ENCODE results near the gene CHRNB4. TPM values are rescaled to one million over a fixed set of nuclear protein-coding genes. Genes with fewer than 3 reads are reported as not detected.

Gene CHRNB4
- total RNA-seq, 1 experiment from 2014 or later: 1.3 TPM

DNA sequence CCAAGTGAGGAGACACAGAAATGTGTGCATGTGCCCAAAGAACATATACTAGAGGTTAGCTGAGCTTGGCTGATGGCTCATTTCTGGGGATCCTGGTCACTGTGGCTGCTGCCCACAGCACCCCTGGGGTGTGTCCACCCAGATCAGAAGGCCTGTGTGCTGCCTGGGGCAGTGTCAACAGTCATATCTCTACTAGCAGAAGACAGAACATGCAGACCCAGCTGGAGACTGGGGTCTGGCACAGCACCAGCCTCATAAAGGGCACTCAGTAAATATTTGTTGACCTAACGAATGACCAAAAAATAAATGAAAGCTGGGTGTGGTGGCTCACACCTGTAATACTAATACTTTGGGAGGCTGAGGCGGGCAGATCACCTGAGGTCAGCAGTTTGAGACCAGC lies 36.6 kb downstream of the CHRNB4 start:
- CTCF ChIA-PET: no interaction called here
- POLR2A ChIA-PET: no interaction called here
- Mint-ChIP-seq H3K4me1 (ENCODE audit: low read depth, unreplicated experiment) (no peaks in the 10 kb centered on the region), H3K27me3 (ENCODE audit: insufficient read depth, unreplicated experiment) (peaks cover 2% of the 10 kb centered on the region), H3K27ac (ENCODE audit: unreplicated experiment) (no peak overlapping the region), H3K4me3 (ENCODE audit: unreplicated experiment) (no peak overlapping the region), H3K36me3 (ENCODE audit: insufficient read depth, unreplicated experiment) (no peaks in the 10 kb centered on the region), H3K9me3 (ENCODE audit: unreplicated experiment) (no peaks in the 10 kb centered on the region)
- Histone ChIP-seq H3K9me3 (no peaks in the 10 kb centered on the region), H3K36me3 (ENCODE audit: control insufficient read depth, insufficient read depth, low read length) (no peaks in the 10 kb centered on the region), H3K27me3 (replicated peaks; ENCODE audit: control insufficient read depth, insufficient read depth, low read length) (no peaks in the 10 kb centered on the region), H3K4me3 (ENCODE audit: low read depth, low read length) (no peak overlapping the region), H3K4me1 (no peaks in the 10 kb centered on the region)
- intact Hi-C loops (cut with micrococcal nuclease; ENCODE audit: unreplicated experiment): no loop called here
- no peak for DNase-seq
- TF ChIP-seq, protein P1, sequence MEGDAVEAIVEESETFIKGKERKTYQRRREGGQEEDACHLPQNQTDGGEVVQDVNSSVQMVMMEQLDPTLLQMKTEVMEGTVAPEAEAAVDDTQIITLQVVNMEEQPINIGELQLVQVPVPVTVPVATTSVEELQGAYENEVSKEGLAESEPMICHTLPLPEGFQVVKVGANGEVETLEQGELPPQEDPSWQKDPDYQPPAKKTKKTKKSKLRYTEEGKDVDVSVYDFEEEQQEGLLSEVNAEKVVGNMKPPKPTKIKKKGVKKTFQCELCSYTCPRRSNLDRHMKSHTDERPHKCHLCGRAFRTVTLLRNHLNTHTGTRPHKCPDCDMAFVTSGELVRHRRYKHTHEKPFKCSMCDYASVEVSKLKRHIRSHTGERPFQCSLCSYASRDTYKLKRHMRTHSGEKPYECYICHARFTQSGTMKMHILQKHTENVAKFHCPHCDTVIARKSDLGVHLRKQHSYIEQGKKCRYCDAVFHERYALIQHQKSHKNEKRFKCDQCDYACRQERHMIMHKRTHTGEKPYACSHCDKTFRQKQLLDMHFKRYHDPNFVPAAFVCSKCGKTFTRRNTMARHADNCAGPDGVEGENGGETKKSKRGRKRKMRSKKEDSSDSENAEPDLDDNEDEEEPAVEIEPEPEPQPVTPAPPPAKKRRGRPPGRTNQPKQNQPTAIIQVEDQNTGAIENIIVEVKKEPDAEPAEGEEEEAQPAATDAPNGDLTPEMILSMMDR (IDR thresholded peaks at IDR 0.05; ENCODE audit: insufficient read depth in 1 of 2, low read depth in 1 of 2, low read length in 1 of 2, severe bottlenecking in 1 of 2, unreplicated experiment in 1 of 2): no peak
- no TSS peak for BruUV-seq (replicated peaks)

- Histone ChIP-seq H3K27me3 (replicated peaks; ENCODE audit: control insufficient read depth, insufficient read depth, low read length) (no peaks in the 10 kb centered on the region), H3K9me3 (no peaks in the 10 kb centered on the region), H3K4me1 (no peaks in the 10 kb centered on the region), H3K4me3 (ENCODE audit: low read depth, low read length) (no peak overlapping the region), H3K36me3 (ENCODE audit: control insufficient read depth, insufficient read depth, low read length) (no peaks in the 10 kb centered on the region)
- H3K27me3 Mint-ChIP-seq (ENCODE audit: insufficient read depth, unreplicated experiment): no peaks in the 10 kb centered on the region
- no peaks in the 10 kb centered on the region for H3K9me3 Mint-ChIP-seq (ENCODE audit: unreplicated experiment)
- ChIA-PET CTCF (no interaction called here), POLR2A (no interaction called here)
- BruUV-seq (replicated peaks): no TSS peak
- H3K4me3 Mint-ChIP-seq (ENCODE audit: unreplicated experiment): no peak overlapping the region
- H3K4me1 Mint-ChIP-seq (ENCODE audit: low read depth, unreplicated experiment): no peaks in the 10 kb centered on the region
- DNase-seq: no peak
- H3K36me3 Mint-ChIP-seq (ENCODE audit: insufficient read depth, unreplicated experiment): no peaks in the 10 kb centered on the region
- no peak overlapping the region for H3K27ac Mint-ChIP-seq (ENCODE audit: unreplicated experiment)
- intact Hi-C loops (cut with micrococcal nuclease; ENCODE audit: unreplicated experiment): no loop called here
- TF ChIP-seq, protein P1 (IDR thresholded peaks at IDR 0.05; ENCODE audit: insufficient read depth in 1 of 2, low read depth in 1 of 2, low read length in 1 of 2, severe bottlenecking in 1 of 2, unreplicated experiment in 1 of 2): no peak
Measured at GRCh38 chr15:78603467-78603866, 37.5 kb downstream of the CHRNB4 start.

DNA sequence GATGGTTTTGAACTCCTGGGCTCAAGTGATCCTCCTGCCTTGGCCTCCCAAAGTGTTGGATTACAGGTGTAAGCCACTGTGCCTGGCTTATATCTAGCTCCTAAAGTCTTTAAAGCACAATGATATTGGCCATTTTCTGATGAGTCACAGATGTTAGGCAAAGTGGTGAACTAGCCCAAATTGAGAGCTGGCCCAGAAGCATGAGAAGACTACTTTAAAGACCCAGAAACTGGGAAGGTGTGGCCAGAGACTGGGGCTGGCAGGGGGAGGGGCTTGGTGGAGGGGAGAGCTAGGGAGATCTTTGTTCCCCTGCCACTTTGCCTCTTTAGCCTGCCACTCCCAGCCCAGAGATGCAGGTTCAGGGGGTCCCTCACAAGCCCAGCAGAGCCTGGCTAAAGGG lies 41.8 kb downstream of the CHRNB4 start:
- Mint-ChIP-seq H3K4me1 (ENCODE audit: low read depth, unreplicated experiment) (no peaks in the 10 kb centered on the region), H3K27me3 (ENCODE audit: insufficient read depth, unreplicated experiment) (no peaks in the 10 kb centered on the region), H3K36me3 (ENCODE audit: insufficient read depth, unreplicated experiment) (no peaks in the 10 kb centered on the region), H3K9me3 (ENCODE audit: unreplicated experiment) (no peaks in the 10 kb centered on the region), H3K4me3 (ENCODE audit: unreplicated experiment) (no peak overlapping the region), H3K27ac (ENCODE audit: unreplicated experiment) (no peak overlapping the region)
- Histone ChIP-seq H3K27me3 (replicated peaks; ENCODE audit: control insufficient read depth, insufficient read depth, low read length) (no peaks in the 10 kb centered on the region), H3K4me3 (ENCODE audit: low read depth, low read length) (no peak overlapping the region), H3K9me3 (no peaks in the 10 kb centered on the region), H3K4me1 (no peaks in the 10 kb centered on the region), H3K36me3 (ENCODE audit: control insufficient read depth, insufficient read depth, low read length) (no peaks in the 10 kb centered on the region)
- intact Hi-C loops (cut with micrococcal nuclease; ENCODE audit: unreplicated experiment): no loop called here
- BruUV-seq (replicated peaks): no TSS peak
- CTCF ChIA-PET: no interaction called here
- no peak for DNase-seq
- POLR2A ChIA-PET: no interaction called here
- TF ChIP-seq, protein P1 (IDR thresholded peaks at IDR 0.05; ENCODE audit: insufficient read depth in 1 of 2, low read depth in 1 of 2, low read length in 1 of 2, severe bottlenecking in 1 of 2, unreplicated experiment in 1 of 2): no peak
